Hepatic stellate cell (primary cell): ENCODE measurements around the gene B9D2.
A peak's percentile ranks its signal among the peaks of the same experiment; 100 is the strongest.

ENCODE experiments used
- DNase-seq: peaks from one replicate; pipeline ENCODE4 v3.0.0; 2011; ENCODE audit warnings: low spot score

The B9D2 gene

GRCh38 chr19:41309180-41310032, 54.5 kb downstream of the B9D2 start:
- DNase-seq = no peak

GRCh38 chr19:41308450-41309179, 55.3 kb downstream of the B9D2 start:
- peak; percentile 79 for DNase-seq

- no peak for DNase-seq
Measured at GRCh38 chr19:41307954-41308449, 55.9 kb downstream of the B9D2 start.

GRCh38 chr19:41307090-41307875, 56.7 kb downstream of the B9D2 start:
- no peak for DNase-seq

- DNase-seq = no peak
Measured at GRCh38 chr19:41305927-41306793, 57.8 kb downstream of the B9D2 start.

GRCh38 chr19:41304706-41305483, 59.1 kb downstream of the B9D2 start:
- DNase-seq = no peak
